Measurements from ENCODE around the gene AKTIP. TPM values are rescaled to one million over a fixed set of nuclear protein-coding genes. Genes with fewer than 3 reads are reported as not detected.
"Not testable (repeated sequence)": the region's sequence is repeated elsewhere in the genome, so short reads cannot be mapped to it uniquely, and the experiment has no call there.

AKTIP gene
- polyA plus RNA-seq, 4 donors: 15.8 to 29.5 (median 22.2) TPM

DNA sequence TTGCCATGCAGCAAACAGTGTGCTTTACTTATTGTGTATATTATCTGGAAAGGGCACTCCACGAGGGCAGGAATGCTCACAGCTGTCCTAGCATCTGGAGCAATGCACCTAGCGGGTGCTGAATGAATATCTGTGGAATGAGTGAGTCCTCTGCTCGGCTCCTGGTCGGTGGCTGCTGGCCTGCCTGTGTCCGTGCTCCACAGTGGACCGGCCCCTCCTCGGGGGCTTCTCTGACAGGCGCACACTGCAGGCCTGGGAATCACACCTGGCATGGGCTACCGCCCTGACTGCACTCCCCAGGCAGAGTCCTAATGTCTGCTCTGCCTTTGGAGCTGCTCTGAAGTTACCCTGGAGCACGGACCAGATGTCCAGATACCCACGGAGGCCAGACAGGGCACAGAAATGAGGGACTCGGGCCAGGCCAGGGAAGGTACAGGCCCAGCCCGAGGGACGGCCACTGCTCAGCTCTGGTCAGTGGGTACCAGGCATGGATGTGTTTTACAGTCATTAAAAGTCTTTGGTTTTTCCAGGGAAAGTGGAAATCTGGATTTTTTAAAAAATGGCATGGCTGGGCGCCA lies 21.1 kb upstream of the AKTIP start:
- DNase-seq (no peak), FAIRE-seq (no peak)
- no peaks in the 10 kb centered on the region for H3K9me3 ChIP-seq (ENCODE audit: control insufficient read depth in 2 of 2, insufficient read depth in 1 of 2, low read depth in 1 of 2, low read length in 1 of 2)
- no peak overlapping the region for H3K27ac ChIP-seq (ENCODE audit: low read depth in 1 of 3, low read length in 2 of 3)
- 88 to 89% (median 88%) methylated on average over 15 of the region's 15 CpGs for WGBS, 3 donors
- no peak overlapping the region for H3K4me3 ChIP-seq (ENCODE audit: low read depth in 1 of 3, low read length in 3 of 3)
- H3K36me3 ChIP-seq (ENCODE audit: control insufficient read depth in 3 of 3, insufficient read depth in 2 of 3, low read depth in 1 of 3, low read length in 3 of 3): no peaks in the 10 kb centered on the region
- no peaks in the 10 kb centered on the region for H3K27me3 ChIP-seq (ENCODE audit: control insufficient read depth in 3 of 3, insufficient read depth in 3 of 3, low read length in 3 of 3)
- no peaks in the 10 kb centered on the region for H3K4me1 ChIP-seq (ENCODE audit: control insufficient read depth in 3 of 3, insufficient read depth in 2 of 3, low read depth in 1 of 3, low read length in 2 of 3)

DNA sequence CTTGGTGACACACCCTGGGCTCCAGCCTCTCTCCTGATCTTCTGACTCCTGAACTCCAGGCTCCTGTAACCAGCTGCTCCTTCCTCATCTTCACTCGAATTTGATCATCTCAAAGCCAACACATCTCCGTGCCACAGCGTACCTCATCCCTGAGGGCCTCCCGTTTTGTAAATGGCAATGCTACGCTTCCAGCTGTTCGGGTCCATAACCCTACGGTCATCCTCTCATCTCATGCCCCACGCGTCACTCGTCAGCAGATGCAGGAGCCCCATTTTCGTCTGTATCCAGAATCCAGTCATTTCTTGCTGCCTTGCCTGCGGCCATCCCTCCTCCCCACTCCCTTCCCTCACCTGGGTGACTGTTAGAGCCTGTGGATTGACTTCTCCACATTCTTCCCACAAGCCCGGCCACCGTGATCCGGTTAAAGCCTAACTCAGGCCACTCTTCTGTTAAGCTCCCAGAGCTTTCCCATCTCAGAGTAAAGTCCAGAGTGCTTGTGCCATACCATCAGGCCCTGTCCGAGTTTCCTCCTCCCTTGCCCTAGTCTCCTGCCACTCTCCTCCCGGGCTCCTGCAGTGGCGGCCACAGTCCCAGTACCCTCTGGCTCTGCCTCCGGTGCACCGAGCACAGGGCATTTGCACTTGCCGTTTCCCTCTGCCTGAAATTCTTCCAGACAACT lies 20.3 kb upstream of the AKTIP start:
- FAIRE-seq (no peak), DNase-seq (no peak)
- H3K36me3 ChIP-seq (ENCODE audit: control insufficient read depth in 3 of 3, insufficient read depth in 2 of 3, low read depth in 1 of 3, low read length in 3 of 3): no peaks in the 10 kb centered on the region
- H3K27me3 ChIP-seq (ENCODE audit: control insufficient read depth in 3 of 3, insufficient read depth in 3 of 3, low read length in 3 of 3): no peaks in the 10 kb centered on the region
- H3K9me3 ChIP-seq (ENCODE audit: control insufficient read depth in 2 of 2, insufficient read depth in 1 of 2, low read depth in 1 of 2, low read length in 1 of 2): no peaks in the 10 kb centered on the region
- no peak overlapping the region for H3K27ac ChIP-seq (ENCODE audit: low read depth in 1 of 3, low read length in 2 of 3)
- no peak overlapping the region for H3K4me3 ChIP-seq (ENCODE audit: low read depth in 1 of 3, low read length in 3 of 3)
- 85 to 90% (median 87%) methylated on average over 21 of the region's 21 CpGs for WGBS, 3 donors
- H3K4me1 ChIP-seq (ENCODE audit: control insufficient read depth in 3 of 3, insufficient read depth in 2 of 3, low read depth in 1 of 3, low read length in 2 of 3): no peaks in the 10 kb centered on the region

DNA sequence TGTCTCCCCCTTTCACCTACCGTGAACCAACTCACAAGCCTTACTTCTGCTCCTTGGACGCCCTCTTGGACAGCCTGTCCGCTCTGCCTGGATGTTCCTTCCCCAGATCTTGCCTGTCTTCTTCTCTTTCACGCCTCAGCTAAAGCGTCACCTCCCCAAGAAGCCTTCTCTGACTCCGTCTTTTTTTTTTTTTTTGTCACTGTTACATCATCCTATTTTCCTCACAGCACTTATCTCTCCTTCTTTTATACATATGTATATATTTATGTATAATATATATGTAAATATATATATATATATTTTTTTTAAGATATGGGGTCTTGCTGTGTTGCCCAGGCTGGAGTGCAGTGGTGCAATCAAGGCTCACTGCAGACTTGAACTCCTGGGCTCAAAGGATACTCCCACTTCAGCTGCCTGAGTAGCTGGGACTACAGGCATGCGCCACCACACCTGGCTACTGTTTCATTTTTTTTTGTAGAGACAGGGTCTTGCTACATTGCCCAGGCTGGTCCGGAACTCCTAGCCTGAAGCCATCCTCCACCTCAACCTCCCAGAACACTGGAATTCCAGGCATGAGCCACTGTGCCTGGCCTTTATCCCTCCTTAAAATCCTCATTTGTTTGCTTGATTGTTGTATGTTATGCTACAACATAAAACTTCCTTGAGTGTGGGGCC lies 16.5 kb upstream of the AKTIP start:
- Histone ChIP-seq H3K27ac (ENCODE audit: low read depth in 1 of 3, low read length in 2 of 3) (peak overlapping the region in 1 of 3 donors; percentile 80), H3K36me3 (ENCODE audit: control insufficient read depth in 3 of 3, insufficient read depth in 2 of 3, low read depth in 1 of 3, low read length in 3 of 3) (no peaks in the 10 kb centered on the region), H3K4me1 (ENCODE audit: control insufficient read depth in 3 of 3, insufficient read depth in 2 of 3, low read depth in 1 of 3, low read length in 2 of 3) (no peaks in the 10 kb centered on the region), H3K27me3 (ENCODE audit: control insufficient read depth in 3 of 3, insufficient read depth in 3 of 3, low read length in 3 of 3) (no peaks in the 10 kb centered on the region), H3K9me3 (ENCODE audit: control insufficient read depth in 2 of 2, insufficient read depth in 1 of 2, low read depth in 1 of 2, low read length in 1 of 2) (peaks cover 0 to 3% of the 10 kb centered on the region in 2 donors), H3K4me3 (ENCODE audit: low read depth in 1 of 3, low read length in 3 of 3) (no peak overlapping the region)
- WGBS, 3 donors: 82 to 90% (median 86%) methylated on average over 8 of the region's 8 CpGs
- no peak for FAIRE-seq
- DNase-seq: no peak

DNA sequence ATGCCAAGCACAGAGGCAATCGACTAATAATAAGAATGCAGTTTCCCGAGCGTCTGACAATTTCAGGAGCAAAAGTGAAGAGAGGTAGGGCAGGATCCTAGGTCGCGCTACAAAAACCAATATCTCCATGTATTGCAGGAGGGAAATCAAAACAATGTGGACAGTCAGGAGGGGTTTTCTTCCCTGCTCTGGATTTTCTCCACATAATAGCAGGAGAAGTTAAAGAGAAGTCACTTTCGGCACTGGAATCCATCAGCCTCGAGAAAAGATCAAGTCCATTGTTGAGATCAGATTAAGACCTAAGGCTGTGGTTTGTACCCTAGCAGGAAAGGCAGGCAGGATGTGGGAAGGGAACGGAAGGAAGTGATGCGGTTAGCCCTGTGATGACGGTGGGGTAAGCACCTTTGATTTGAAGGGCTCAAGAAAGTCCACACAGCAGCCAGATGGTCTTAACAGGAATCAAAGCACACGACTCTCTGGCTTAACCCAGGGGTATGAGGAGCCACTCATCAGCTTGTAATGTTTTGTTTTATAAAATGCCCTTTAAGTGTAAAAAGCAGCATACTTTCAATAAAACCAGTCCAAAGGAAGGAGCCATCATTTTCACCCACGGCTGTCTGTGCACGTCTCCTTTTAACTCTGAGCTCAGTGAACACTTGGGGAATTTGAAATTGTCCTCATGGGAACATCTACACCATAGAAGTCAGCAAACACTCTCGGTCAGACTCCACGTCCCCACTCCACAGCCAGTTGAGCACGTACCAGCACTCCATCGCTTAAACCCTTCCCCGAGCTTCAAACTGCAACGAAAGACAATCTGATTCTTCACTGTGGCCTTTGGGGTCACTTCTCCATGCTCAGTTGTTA lies 15.8 kb upstream of the AKTIP start:
- no peaks in the 10 kb centered on the region for H3K4me1 ChIP-seq (ENCODE audit: control insufficient read depth in 3 of 3, insufficient read depth in 2 of 3, low read depth in 1 of 3, low read length in 2 of 3)
- H3K36me3 ChIP-seq (ENCODE audit: control insufficient read depth in 3 of 3, insufficient read depth in 2 of 3, low read depth in 1 of 3, low read length in 3 of 3): no peaks in the 10 kb centered on the region
- DNase-seq: peak; percentile 9 to 56
- 60 to 81% (median 61%) methylated on average over 19 of the region's 19 CpGs for WGBS, 3 donors
- H3K27ac ChIP-seq (ENCODE audit: low read depth in 1 of 3, low read length in 2 of 3): peak overlapping the region in 1 of 3 donors; percentile 80
- no peak for FAIRE-seq
- H3K27me3 ChIP-seq (ENCODE audit: control insufficient read depth in 3 of 3, insufficient read depth in 3 of 3, low read length in 3 of 3): no peaks in the 10 kb centered on the region
- peaks cover 0 to 3% of the 10 kb centered on the region in 2 donors for H3K9me3 ChIP-seq (ENCODE audit: control insufficient read depth in 2 of 2, insufficient read depth in 1 of 2, low read depth in 1 of 2, low read length in 1 of 2)
- H3K4me3 ChIP-seq (ENCODE audit: low read depth in 1 of 3, low read length in 3 of 3): no peak overlapping the region

DNA sequence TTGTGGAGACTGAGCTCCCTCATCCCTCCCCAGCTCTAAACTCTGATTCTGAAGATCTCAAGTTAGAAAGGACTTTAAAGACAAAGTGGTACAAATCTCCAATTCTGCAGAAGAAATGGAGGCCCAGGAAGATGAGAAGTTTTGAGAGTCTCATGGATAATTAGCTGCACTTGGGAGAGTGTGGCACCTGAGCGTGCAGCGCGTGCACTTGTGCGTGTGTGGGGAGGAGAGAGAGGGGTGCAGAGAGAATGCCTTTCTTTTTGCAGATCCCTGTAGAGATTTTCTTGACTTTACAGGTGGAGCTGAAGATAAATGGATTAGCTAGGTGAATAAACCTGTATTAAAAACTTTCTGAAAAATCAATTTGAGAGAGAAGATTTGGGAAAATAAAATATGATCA lies 14.8 kb upstream of the AKTIP start:
- H3K27me3 ChIP-seq (ENCODE audit: control insufficient read depth in 3 of 3, insufficient read depth in 3 of 3, low read length in 3 of 3): no peaks in the 10 kb centered on the region
- peaks cover 0 to 6% of the 10 kb centered on the region in 2 donors for H3K9me3 ChIP-seq (ENCODE audit: control insufficient read depth in 2 of 2, insufficient read depth in 1 of 2, low read depth in 1 of 2, low read length in 1 of 2)
- DNase-seq (no peak), FAIRE-seq (no peak)
- H3K27ac ChIP-seq (ENCODE audit: low read depth in 1 of 3, low read length in 2 of 3): peak overlapping the region in 1 of 3 donors; percentile 57
- H3K4me3 ChIP-seq (ENCODE audit: low read depth in 1 of 3, low read length in 3 of 3): no peak overlapping the region
- WGBS, 3 donors: 95 to 98% (median 96%) methylated on average over 4 of the region's 4 CpGs
- no peaks in the 10 kb centered on the region for H3K36me3 ChIP-seq (ENCODE audit: control insufficient read depth in 3 of 3, insufficient read depth in 2 of 3, low read depth in 1 of 3, low read length in 3 of 3)
- H3K4me1 ChIP-seq (ENCODE audit: control insufficient read depth in 3 of 3, insufficient read depth in 2 of 3, low read depth in 1 of 3, low read length in 2 of 3): no peaks in the 10 kb centered on the region

DNA sequence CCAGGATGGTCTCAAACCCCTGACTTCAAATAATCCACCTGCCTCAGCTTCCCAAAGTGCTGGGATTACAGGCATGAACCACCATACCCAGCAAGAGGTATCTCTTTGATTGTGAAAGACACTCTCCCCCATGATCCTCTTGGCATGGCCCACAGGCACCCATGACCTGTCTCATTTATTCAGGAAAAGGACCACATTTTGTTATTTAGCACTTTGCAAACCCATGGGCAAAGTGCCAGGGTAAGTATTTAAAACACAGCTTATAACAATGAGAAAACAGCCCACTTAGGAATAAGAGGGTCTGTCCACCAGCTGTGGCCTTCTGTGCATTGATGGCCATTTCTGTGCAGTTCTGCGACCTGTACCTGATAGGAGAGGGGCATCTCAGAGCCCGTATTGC lies 12.8 kb upstream of the AKTIP start:
- Histone ChIP-seq H3K27me3 (ENCODE audit: control insufficient read depth in 3 of 3, insufficient read depth in 3 of 3, low read length in 3 of 3) (no peaks in the 10 kb centered on the region), H3K4me1 (ENCODE audit: control insufficient read depth in 3 of 3, insufficient read depth in 2 of 3, low read depth in 1 of 3, low read length in 2 of 3) (no peaks in the 10 kb centered on the region), H3K4me3 (ENCODE audit: low read depth in 1 of 3, low read length in 3 of 3) (no peak overlapping the region), H3K27ac (ENCODE audit: low read depth in 1 of 3, low read length in 2 of 3) (no peak overlapping the region), H3K36me3 (ENCODE audit: control insufficient read depth in 3 of 3, insufficient read depth in 2 of 3, low read depth in 1 of 3, low read length in 3 of 3) (no peaks in the 10 kb centered on the region), H3K9me3 (ENCODE audit: control insufficient read depth in 2 of 2, insufficient read depth in 1 of 2, low read depth in 1 of 2, low read length in 1 of 2) (peaks cover 0 to 6% of the 10 kb centered on the region in 2 donors)
- no peak for DNase-seq
- 81 to 98% (median 94%) methylated on average over 2 of the region's 2 CpGs for WGBS, 3 donors
- FAIRE-seq: no peak

DNA sequence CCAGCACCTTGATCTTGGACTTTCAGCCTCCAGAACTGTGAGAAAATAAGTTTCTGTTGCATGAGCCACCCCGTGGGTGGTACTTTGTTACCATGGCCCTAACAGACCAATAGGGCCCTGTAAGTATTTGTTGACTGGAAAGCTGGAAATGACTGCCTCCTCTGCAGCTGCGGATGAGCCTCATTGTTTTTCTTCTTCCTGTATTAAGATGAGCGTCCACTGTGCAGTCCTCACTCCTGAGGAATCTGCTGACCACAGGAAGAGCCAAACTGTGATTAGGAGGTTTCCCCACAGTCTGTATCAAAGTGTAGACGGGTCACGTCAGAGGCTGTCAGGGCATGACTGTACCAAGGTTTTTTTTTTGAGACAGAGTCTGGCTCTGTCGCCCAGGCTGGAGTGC lies 12.2 kb upstream of the AKTIP start:
- peaks cover 0 to 6% of the 10 kb centered on the region in 2 donors for H3K9me3 ChIP-seq (ENCODE audit: control insufficient read depth in 2 of 2, insufficient read depth in 1 of 2, low read depth in 1 of 2, low read length in 1 of 2)
- FAIRE-seq (no peak), DNase-seq (no peak)
- no peaks in the 10 kb centered on the region for H3K36me3 ChIP-seq (ENCODE audit: control insufficient read depth in 3 of 3, insufficient read depth in 2 of 3, low read depth in 1 of 3, low read length in 3 of 3)
- 83 to 94% (median 84%) methylated on average over 6 of the region's 6 CpGs for WGBS, 3 donors
- H3K27me3 ChIP-seq (ENCODE audit: control insufficient read depth in 3 of 3, insufficient read depth in 3 of 3, low read length in 3 of 3): no peaks in the 10 kb centered on the region
- no peak overlapping the region for H3K27ac ChIP-seq (ENCODE audit: low read depth in 1 of 3, low read length in 2 of 3)
- no peaks in the 10 kb centered on the region for H3K4me1 ChIP-seq (ENCODE audit: control insufficient read depth in 3 of 3, insufficient read depth in 2 of 3, low read depth in 1 of 3, low read length in 2 of 3)
- H3K4me3 ChIP-seq (ENCODE audit: low read depth in 1 of 3, low read length in 3 of 3): no peak overlapping the region

DNA sequence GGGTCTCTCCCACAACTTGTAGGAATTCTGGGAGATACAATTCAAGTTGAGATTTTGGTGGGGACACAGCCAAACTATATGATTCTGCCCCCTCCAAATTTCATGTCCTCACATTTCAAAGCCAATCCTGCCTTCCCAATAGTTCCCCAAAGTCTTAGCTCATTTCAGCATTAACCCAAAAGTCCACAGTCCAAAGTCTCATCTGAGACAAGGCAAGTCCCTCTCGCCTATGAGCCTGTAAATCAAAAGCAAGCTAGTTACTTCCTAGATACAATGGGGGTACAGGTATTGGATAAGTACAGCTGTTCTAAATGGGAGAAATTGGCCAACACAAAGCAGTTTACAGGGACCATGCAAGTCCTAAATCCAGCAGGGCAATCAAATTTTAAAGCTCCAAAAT lies 9.8 kb upstream of the AKTIP start:
- H3K4me3 ChIP-seq (ENCODE audit: low read depth in 1 of 3, low read length in 3 of 3); H3K4me1 ChIP-seq (ENCODE audit: control insufficient read depth in 3 of 3, insufficient read depth in 2 of 3, low read depth in 1 of 3, low read length in 2 of 3); FAIRE-seq; H3K9me3 ChIP-seq (ENCODE audit: control insufficient read depth in 2 of 2, insufficient read depth in 1 of 2, low read depth in 1 of 2, low read length in 1 of 2); H3K36me3 ChIP-seq (ENCODE audit: control insufficient read depth in 3 of 3, insufficient read depth in 2 of 3, low read depth in 1 of 3, low read length in 3 of 3); H3K27ac ChIP-seq (ENCODE audit: low read depth in 1 of 3, low read length in 2 of 3); H3K27me3 ChIP-seq (ENCODE audit: control insufficient read depth in 3 of 3, insufficient read depth in 3 of 3, low read length in 3 of 3): not testable (repeated sequence)
- DNase-seq: peak in 1 of 2 donors; percentile 18
- WGBS, 3 donors: 24 to 68% (median 62%) methylated on average over 1 of the region's 1 CpG

All from small intestine (tissue), 7 donors.